H1 (cell line): Measurements from ENCODE around the gene TMEM86B. TPM values are rescaled to one million over a fixed set of nuclear protein-coding genes. Genes with fewer than 3 reads are reported as not detected.
A peak's percentile ranks its signal among the peaks of the same experiment; 100 is the strongest.

ENCODE experiments used
- BCL11A ChIP-seq, 2 experiments: IDR thresholded peaks; one replicate each; pipeline ENCODE4 v1.6.1; 2011; ENCODE audit warnings: low read depth in 2 of 2, low read length in 2 of 2, mild to moderate bottlenecking in 2 of 2
- polyA plus RNA-seq, 7 experiments: library from polyadenylated mRNA; depleted of rRNA in 3 of 7; stranded (reverse) in 5 of 7; unstranded in 2 of 7; fragments of >200 nt in 5 of 7; fragments of 200-250 nt in 2 of 7; gene quantifications; 1 replicate in 5 of 7; 2 replicates in 1 of 7; 4 replicates in 1 of 7; pipeline versions ENCODE4 v1.2.1 to v1.2.3, GENCODE V29; 2011 to 2013; ENCODE audit warnings: missing spikeins in 2 of 7, mixed read lengths in 2 of 7
- total RNA-seq: library from RNA; stranded (reverse); fragmentation: NEBNext Ultra II Directional; extraction: Animal tissue kit (Norgen Biotek cat#: 25700); gene quantifications from 2 replicates; pipeline ENCODE4 v1.2.1, GENCODE V29; 2021
- TF ChIP-seq, protein P1 (sequence below), 3 experiments: IDR thresholded peaks; 1 replicate in 2 of 3; 2 replicates in 1 of 3; pipeline versions ENCODE4 v1.5.1 to v1.6.1; 2011; ENCODE audit warnings: low read length in 3 of 3, mild to moderate bottlenecking in 3 of 3, inconsistent platforms in 2 of 3, low read depth in 1 of 3, moderate library complexity in 1 of 3; ENCODE audit not compliant: insufficient read depth in 1 of 3; ENCODE audit errors: control extremely low read depth in 1 of 3

TMEM86B gene
- total and polyA plus RNA-seq, 2 of the 8 experiments (the other 6 are each of a cell fraction or from before 2014, with no cell fraction given) = 2.0 to 2.9 TPM

DNA sequence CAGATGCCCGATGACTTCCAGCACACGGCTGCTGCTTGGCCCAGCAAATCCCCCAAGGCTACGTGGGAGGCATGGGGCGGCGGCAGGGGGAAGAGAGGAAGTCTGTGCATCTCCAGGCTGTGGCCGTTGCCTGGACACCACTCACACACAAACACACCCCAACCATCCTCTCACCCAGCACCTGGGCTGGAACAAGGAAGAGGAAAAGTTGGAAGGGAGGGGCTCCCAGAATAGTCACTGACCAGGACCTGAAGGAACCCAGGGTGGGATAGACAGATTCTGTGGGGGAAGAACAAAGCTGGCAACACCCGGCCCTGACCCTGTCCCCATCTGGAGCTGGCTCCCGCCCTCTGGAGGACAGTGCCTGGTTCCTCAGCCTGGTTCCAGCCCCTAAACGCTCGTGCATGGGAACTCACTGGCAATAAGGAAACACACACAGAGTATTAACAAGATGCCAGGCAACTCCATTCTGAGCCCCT, 19.1 kb upstream of the TMEM86B start (continued):
- TF ChIP-seq BCL11A (IDR thresholded peaks at IDR 0.05; ENCODE audit: low read depth in 2 of 2, low read length in 2 of 2) = no peak
- TF ChIP-seq, protein P1, sequence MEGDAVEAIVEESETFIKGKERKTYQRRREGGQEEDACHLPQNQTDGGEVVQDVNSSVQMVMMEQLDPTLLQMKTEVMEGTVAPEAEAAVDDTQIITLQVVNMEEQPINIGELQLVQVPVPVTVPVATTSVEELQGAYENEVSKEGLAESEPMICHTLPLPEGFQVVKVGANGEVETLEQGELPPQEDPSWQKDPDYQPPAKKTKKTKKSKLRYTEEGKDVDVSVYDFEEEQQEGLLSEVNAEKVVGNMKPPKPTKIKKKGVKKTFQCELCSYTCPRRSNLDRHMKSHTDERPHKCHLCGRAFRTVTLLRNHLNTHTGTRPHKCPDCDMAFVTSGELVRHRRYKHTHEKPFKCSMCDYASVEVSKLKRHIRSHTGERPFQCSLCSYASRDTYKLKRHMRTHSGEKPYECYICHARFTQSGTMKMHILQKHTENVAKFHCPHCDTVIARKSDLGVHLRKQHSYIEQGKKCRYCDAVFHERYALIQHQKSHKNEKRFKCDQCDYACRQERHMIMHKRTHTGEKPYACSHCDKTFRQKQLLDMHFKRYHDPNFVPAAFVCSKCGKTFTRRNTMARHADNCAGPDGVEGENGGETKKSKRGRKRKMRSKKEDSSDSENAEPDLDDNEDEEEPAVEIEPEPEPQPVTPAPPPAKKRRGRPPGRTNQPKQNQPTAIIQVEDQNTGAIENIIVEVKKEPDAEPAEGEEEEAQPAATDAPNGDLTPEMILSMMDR (IDR thresholded peaks at IDR 0.05; ENCODE audit: control extremely low read depth in 1 of 3, insufficient read depth in 1 of 3, low read depth in 1 of 3, low read length in 3 of 3) = peak in 1 of 3 experiments; percentile 19; a peak in 1 of 4 replicates
